Heart right ventricle (tissue), 12 donors: ENCODE data around the gene HEBP1. TPM values are rescaled to one million over a fixed set of nuclear protein-coding genes. Genes with fewer than 3 reads are reported as not detected.

Experiments used
- polyA plus RNA-seq, 2 donors: library from polyadenylated mRNA; stranded (reverse); fragments of 200-250 nt; gene quantifications; one replicate each; pipeline ENCODE4 v1.2.3, GENCODE V29; 2013
- total RNA-seq, 10 donors: library from RNA; stranded (reverse); fragmentation: NEBNext Ultra II Directional in 3 of 10; extraction: Animal tissue kit (Norgen Biotek cat#: 25700) in 3 of 10; gene quantifications; one replicate each; pipeline versions ENCODE4 v1.2.1 to v1.2.4, GENCODE V29; 2021 to 2023
- donor health status: ischemic (EF 13 %, LVEDD 7.1; RV severe dilation, severe dysfunction).
- donor health status: healthy with polysubstance abuse.
- donor health status: DM: no; HTN: yes; CAD: no.
- donor health status: DM: no; HTN: no; CAD: no.
- donor health status: ischemic (EF 25% LVEDD 6.9; RV normal size, moderate dysfunction).
- donor health status: ischemic (EF 25% LVEDD 5.7; RV mildly dilated, moderate dysfunction).
- donor health status: healthy.
- donor health status: nonischemic (EF 11% LVEDD 7.7; RV severe dilation, severe dysfunction).
- donor health status: DM: yes; HTN: yes; CAD: no.
- donor health status: PGD.
- donor health status: ischemic (EF 29% LVEDD 5.4; RV normal size, mild dysfunction).
- donor health status: nonischemic (EF 23%, LVEDD 6.1; RV moderate dilation, normal function).

Gene HEBP1
- total and polyA plus RNA-seq, 12 donors = 23.7 to 72.0 (median 51.4) TPM

Other genes with a start within 250 kb of the HEBP1 start
- gene APOLD1, start 214.6 kb downstream of the HEBP1 start, total RNA-seq = 10 to 100 TPM; 11.1 to 98.8 (median 22.0) TPM
- gene APOLD1, start 214.6 kb downstream of the HEBP1 start, polyA plus RNA-seq = 10 to 100 TPM; 11.6 to 19.8 TPM
- gene DDX47, start 186.9 kb downstream of the HEBP1 start, total RNA-seq = 10 to 100 TPM; 24.0 to 32.3 (median 29.9) TPM
- gene DDX47, start 186.9 kb downstream of the HEBP1 start, polyA plus RNA-seq = 10 to 100 TPM; 16.8 to 29.5 TPM
- 1 to 10 TPM in 3 of 10 donors, under 1 TPM in 7; 0.26 to 4.5 (median 0.88) TPM for gene GPRC5A, start 108.7 kb downstream of the HEBP1 start, total RNA-seq
- gene GPRC5A, start 108.7 kb downstream of the HEBP1 start, polyA plus RNA-seq = under 1 TPM; 0.75 to 0.95 TPM
- not detected for gene GPRC5D, start 48.1 kb downstream of the HEBP1 start, total RNA-seq
- under 1 TPM in 1 of 2 donors, not detected in 1; 0.04 TPM for gene GPRC5D, start 48.1 kb downstream of the HEBP1 start, polyA plus RNA-seq
- 1 to 10 TPM; 1.4 to 3.6 (median 2.5) TPM for gene FAM234B, start 44.1 kb upstream of the HEBP1 start, total RNA-seq
- gene FAM234B, start 44.1 kb upstream of the HEBP1 start, polyA plus RNA-seq = 1 to 10 TPM in 1 of 2 donors, under 1 TPM in 1; 0.59 to 1.1 TPM
- gene GSG1, start 103.4 kb upstream of the HEBP1 start, total RNA-seq = not detected
- not detected for gene GSG1, start 103.4 kb upstream of the HEBP1 start, polyA plus RNA-seq
- 100 to 1,000 TPM in 4 of 10 donors, 10 to 100 TPM in 6; 74.6 to 403 (median 98.5) TPM for gene EMP1, start 196.5 kb upstream of the HEBP1 start, total RNA-seq
- gene EMP1, start 196.5 kb upstream of the HEBP1 start, polyA plus RNA-seq = 10 to 100 TPM; 46.2 to 55.5 TPM